Measurements from ENCODE around the gene KRTAP10-12. TPM values are rescaled to one million over a fixed set of nuclear protein-coding genes. Genes with fewer than 3 reads are reported as not detected.

The KRTAP10-12 gene
- total and polyA plus RNA-seq, 2 of the 4 experiments (the other 2 are of a cell fraction) = not detected

DNA sequence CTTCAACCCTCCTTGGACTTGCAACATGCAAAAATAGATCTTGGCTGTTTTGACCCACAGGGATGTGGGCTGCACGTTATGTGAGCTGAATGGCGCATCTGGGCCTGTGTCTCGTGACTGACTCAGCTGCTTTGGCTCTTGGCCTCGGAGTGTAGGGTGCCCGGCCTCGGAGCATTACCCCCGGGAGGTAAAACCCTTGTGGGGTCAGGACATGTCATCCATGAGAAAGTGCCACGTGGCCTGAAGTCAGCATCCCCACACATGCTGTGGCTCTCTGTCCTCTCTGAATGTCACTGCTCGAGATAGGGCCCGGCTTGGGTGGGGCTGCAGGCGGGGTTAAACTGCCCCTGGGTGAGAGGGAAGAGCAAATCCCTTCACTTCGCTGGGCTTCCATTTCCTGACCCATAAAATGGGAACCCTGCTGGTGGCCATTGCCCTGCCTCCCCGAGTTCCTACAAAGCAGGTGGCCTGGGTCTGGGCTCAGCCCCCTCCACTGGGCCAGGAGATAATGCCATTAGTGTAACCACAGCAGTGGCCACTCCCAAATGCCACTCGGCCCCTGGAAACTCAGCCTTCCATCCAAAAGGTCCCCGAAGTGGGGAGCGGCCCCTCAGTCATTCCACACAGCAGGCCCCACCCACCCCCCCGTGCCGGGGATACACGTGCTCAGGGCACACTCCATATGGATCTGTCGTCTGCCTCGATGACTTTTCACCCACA is 37.2 kb downstream of the KRTAP10-12 start:
- H3K18ac ChIP-seq (ENCODE audit: low read depth, low read length) = no peak overlapping the region
- TF ChIP-seq MAFK (IDR thresholded peaks at IDR 0.05; ENCODE audit: low read depth, low read length) (no peak), MXI1 (IDR thresholded peaks at IDR 0.05; ENCODE audit: borderline replicate concordance, low read depth, low read length) (no peak), RFX5 (IDR thresholded peaks at IDR 0.05; ENCODE audit: low read depth, low read length) (no peak), ELK1 (IDR thresholded peaks at IDR 0.05; ENCODE audit: borderline replicate concordance, low read depth, low read length) (no peak), CHD1 (IDR thresholded peaks at IDR 0.05; ENCODE audit: low read depth, low read length) (no peak), BHLHE40 (IDR thresholded peaks at IDR 0.05; ENCODE audit: low read depth, low read length) (no peak), USF2 (IDR thresholded peaks at IDR 0.05; ENCODE audit: low read depth, low read length) (no peak), CEBPB (IDR thresholded peaks at IDR 0.05; ENCODE audit: low read depth, low read length) (no peak), MAZ (IDR thresholded peaks at IDR 0.05; ENCODE audit: borderline replicate concordance, low read depth, low read length) (no peak), POLR2A (IDR thresholded peaks at IDR 0.05; ENCODE audit: low read depth, low read length) (no peak), NFE2L2 (IDR thresholded peaks at IDR 0.05; ENCODE audit: low read depth, low read length) (no peak), FOS (IDR thresholded peaks at IDR 0.05; ENCODE audit: low read depth, low read length) (no peak), SMC3 (IDR thresholded peaks at IDR 0.05; ENCODE audit: low read depth, low read length) (no peak), RAD21 (IDR thresholded peaks at IDR 0.05; ENCODE audit: low read length) (no peak), RCOR1 (IDR thresholded peaks at IDR 0.05; ENCODE audit: insufficient replicate concordance, low read length) (no peak)
- TF ChIP-seq, protein P1, sequence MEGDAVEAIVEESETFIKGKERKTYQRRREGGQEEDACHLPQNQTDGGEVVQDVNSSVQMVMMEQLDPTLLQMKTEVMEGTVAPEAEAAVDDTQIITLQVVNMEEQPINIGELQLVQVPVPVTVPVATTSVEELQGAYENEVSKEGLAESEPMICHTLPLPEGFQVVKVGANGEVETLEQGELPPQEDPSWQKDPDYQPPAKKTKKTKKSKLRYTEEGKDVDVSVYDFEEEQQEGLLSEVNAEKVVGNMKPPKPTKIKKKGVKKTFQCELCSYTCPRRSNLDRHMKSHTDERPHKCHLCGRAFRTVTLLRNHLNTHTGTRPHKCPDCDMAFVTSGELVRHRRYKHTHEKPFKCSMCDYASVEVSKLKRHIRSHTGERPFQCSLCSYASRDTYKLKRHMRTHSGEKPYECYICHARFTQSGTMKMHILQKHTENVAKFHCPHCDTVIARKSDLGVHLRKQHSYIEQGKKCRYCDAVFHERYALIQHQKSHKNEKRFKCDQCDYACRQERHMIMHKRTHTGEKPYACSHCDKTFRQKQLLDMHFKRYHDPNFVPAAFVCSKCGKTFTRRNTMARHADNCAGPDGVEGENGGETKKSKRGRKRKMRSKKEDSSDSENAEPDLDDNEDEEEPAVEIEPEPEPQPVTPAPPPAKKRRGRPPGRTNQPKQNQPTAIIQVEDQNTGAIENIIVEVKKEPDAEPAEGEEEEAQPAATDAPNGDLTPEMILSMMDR (conservative IDR thresholded peaks at IDR 0.05; ENCODE audit: low read depth, low read length) = no peak
- dilution Hi-C loops (cut with HindIII; ENCODE audit: low sequenced_read_pairs, unreplicated experiment) (no loop called here), in situ Hi-C loops (cut with MboI; ENCODE audit: low sequenced_read_pairs) (no loop called here), intact Hi-C loops (cut with micrococcal nuclease) (no loop called here)
- H2BK120ac ChIP-seq (ENCODE audit: low read depth, low read length) = no peak overlapping the region
- CTCF ChIA-PET = no interaction called here
- no peaks in the 10 kb centered on the region for H3K79me1 ChIP-seq (ENCODE audit: low read depth in 1 of 2, low read length in 2 of 2)
- no peak overlapping the region for H3K4me3 ChIP-seq (ENCODE audit: insufficient read depth, low read depth, low read length)
- no peak overlapping the region for H4K5ac ChIP-seq (ENCODE audit: low read depth, low read length)
- no peak overlapping the region for H3K4ac ChIP-seq (ENCODE audit: low read depth, low read length)
- H3K36me3 ChIP-seq (ENCODE audit: control insufficient read depth, insufficient read depth, low read length) = no peaks in the 10 kb centered on the region
- H2AFZ ChIP-seq (replicated peaks; ENCODE audit: low read length, poor library complexity) = peak overlapping the region; percentile 6
- no peak overlapping the region for H3K9ac ChIP-seq (ENCODE audit: low read depth, low read length)
- no peaks in the 10 kb centered on the region for H3K9me1 ChIP-seq (ENCODE audit: insufficient read depth, low read length)
- no peak overlapping the region for H2AK5ac ChIP-seq (ENCODE audit: low read depth, low read length)
- H2AK9ac ChIP-seq (replicated peaks; ENCODE audit: low read depth, low read length, poor library complexity) = no peak overlapping the region
- no peak overlapping the region for H3K14ac ChIP-seq (replicated peaks; ENCODE audit: low read depth, low read length)
- H3K4me2 ChIP-seq (ENCODE audit: low read depth, low read length) = no peak overlapping the region
- H3K23ac ChIP-seq (ENCODE audit: low read depth, low read length) = no peak overlapping the region
- no peaks in the 10 kb centered on the region for H3K4me1 ChIP-seq (ENCODE audit: control insufficient read depth, insufficient read depth, low read length)
- peaks cover 12% of the 10 kb centered on the region for H3K27me3 ChIP-seq (ENCODE audit: control insufficient read depth, insufficient read depth, low read length)
- DNase-seq = no peak
- no peak overlapping the region for H2BK5ac ChIP-seq (ENCODE audit: low read depth, low read length, poor library complexity, severe bottlenecking)
- H4K8ac ChIP-seq (ENCODE audit: low read depth in 2 of 2, low read length in 2 of 2) = no peak overlapping the region
- WGBS, 2 experiments (ENCODE audit: extremely low coverage in 2 of 2, insufficient read length in 1 of 2) = 32% methylated on average over 4 of the region's 21 CpGs; no CpG with 5 or more reads in 1 of the 2 experiments
- POLR2A ChIA-PET (ENCODE audit: unreplicated experiment) = no interaction called here
- peaks cover 31% of the 10 kb centered on the region for H3K9me3 ChIP-seq (ENCODE audit: control insufficient read depth, insufficient read depth, low read length)
- no TSS peak for BruUV-seq (replicated peaks)
- no peak overlapping the region for H4K91ac ChIP-seq (ENCODE audit: insufficient read depth, low read depth, low read length)
- no peak overlapping the region for H2BK20ac ChIP-seq (ENCODE audit: low read depth, low read length)
- H4K20me1 ChIP-seq (ENCODE audit: insufficient read depth, low read length) = no peaks in the 10 kb centered on the region
- no peak overlapping the region for H3K56ac ChIP-seq (ENCODE audit: extremely low read depth, insufficient read depth, low read length)
- H2BK15ac ChIP-seq (ENCODE audit: low read depth, low read length) = no peak overlapping the region
- ATAC-seq (ENCODE audit: low read depth) = no peak
- no peak overlapping the region for H3K27ac ChIP-seq (ENCODE audit: insufficient read depth, low read length)
